H1 (cell line): Measurements from ENCODE around the gene FRMD4A. TPM values are rescaled to one million over a fixed set of nuclear protein-coding genes. Genes with fewer than 3 reads are reported as not detected.

Experiments used
- BCL11A ChIP-seq, 2 experiments: IDR thresholded peaks; one replicate each; pipeline ENCODE4 v1.6.1; 2011; ENCODE audit warnings: low read depth in 2 of 2, low read length in 2 of 2, mild to moderate bottlenecking in 2 of 2
- CHD7 ChIP-seq: fragments of 300-600 bp; sonication (generic); IDR thresholded peaks from 2 replicates; pipeline ENCODE4 v1.7.1; 2012; ENCODE audit warnings: low read length, moderate library complexity, mild to moderate bottlenecking, inconsistent platforms; ENCODE audit not compliant: insufficient replicate concordance
- HDAC2 ChIP-seq, 2 experiments: fragments of 300-600 bp in 1 of 2; sonication (generic) in 1 of 2; IDR thresholded peaks; 2 replicates each; pipeline ENCODE4 v1.6.1; 2011 to 2012; ENCODE audit warnings: low read depth in 2 of 2, low read length in 2 of 2, mild to moderate bottlenecking in 2 of 2, moderate library complexity in 2 of 2, borderline replicate concordance in 1 of 2, inconsistent platforms in 1 of 2
- NANOG ChIP-seq: IDR thresholded peaks from 2 replicates; pipeline ENCODE4 v1.6.1; 2011; ENCODE audit warnings: low read length, low read depth, mild to moderate bottlenecking, inconsistent platforms; ENCODE audit not compliant: insufficient read depth, poor library complexity, severe bottlenecking
- PHF8 ChIP-seq: fragments of 200-600 bp; sonication (generic); conservative IDR thresholded peaks from 2 replicates; pipeline ENCODE4 v1.7.1; 2012; ENCODE audit warnings: low read depth, mild to moderate bottlenecking, inconsistent platforms, low read length, moderate library complexity
- RFX5 ChIP-seq: IDR thresholded peaks from 2 replicates; pipeline ENCODE4 v1.6.1; 2011; ENCODE audit warnings: low read depth, low read length, improper control_type of control experiment, borderline replicate concordance
- SRF ChIP-seq: IDR thresholded peaks from 2 replicates; pipeline ENCODE4 v1.6.1; 2011; ENCODE audit warnings: mild to moderate bottlenecking, low read depth, low read length, moderate library complexity
- USF2 ChIP-seq: IDR thresholded peaks from 2 replicates; pipeline ENCODE4 v1.6.1; 2011; ENCODE audit warnings: low read length, improper control_type of control experiment
- polyA plus RNA-seq, 7 experiments: library from polyadenylated mRNA; depleted of rRNA in 3 of 7; stranded (reverse) in 5 of 7; unstranded in 2 of 7; fragments of >200 nt in 5 of 7; fragments of 200-250 nt in 2 of 7; gene quantifications; 1 replicate in 5 of 7; 2 replicates in 1 of 7; 4 replicates in 1 of 7; pipeline versions ENCODE4 v1.2.1 to v1.2.3, GENCODE V29; 2011 to 2013; ENCODE audit warnings: missing spikeins in 2 of 7, mixed read lengths in 2 of 7
- total RNA-seq: library from RNA; stranded (reverse); fragmentation: NEBNext Ultra II Directional; extraction: Animal tissue kit (Norgen Biotek cat#: 25700); gene quantifications from 2 replicates; pipeline ENCODE4 v1.2.1, GENCODE V29; 2021

FRMD4A gene
- total and polyA plus RNA-seq, 2 of the 8 experiments (the other 6 are each of a cell fraction or from before 2014, with no cell fraction given), result 38.6 to 39.6 TPM

- TF ChIP-seq CHD7 (no peak), BCL11A (IDR thresholded peaks at IDR 0.05; ENCODE audit: low read depth in 2 of 2, low read length in 2 of 2) (no peak), USF2 (no peak), PHF8 (no peak), NANOG (no peak), HDAC2 (IDR thresholded peaks at IDR 0.05; ENCODE audit: borderline replicate concordance in 1 of 2, low read depth in 2 of 2, low read length in 2 of 2) (no peak), RFX5 (no peak), SRF (no peak)
These were observed 572.0 kb downstream of the FRMD4A start (continued) for GRCh38 chr10:13758756-13759155.
